GM12878 (cell line): ENCODE data around the gene FFAR2. TPM values are rescaled to one million over a fixed set of nuclear protein-coding genes. Genes with fewer than 3 reads are reported as not detected.
A peak's percentile ranks its signal among the peaks of the same experiment; 100 is the strongest.

Source experiments
- ATAC-seq: fragments of 200-7000 bp; cut with Tn5 transposase; 3 replicates; pipeline ENCODE4 v1.9.1; 2020; ENCODE audit warnings: mild to moderate bottlenecking, moderate library complexity
- BruUV-seq: library from RNA; stranded (reverse); fragments of 400-500 nt; replicated peaks from 2 replicates; lab custom pipeline; 2021; lab: Mats Ljungman, UMichigan
- CTCF ChIA-PET: fragments of 300-600 bp; sonication (Branson Sonifier 250); formaldehyde crosslinking; extraction: SDS; loops from one replicate; lab custom pipeline; 2021; ENCODE audit warnings: inconsistent platforms; lab: Yijun Ruan, JAX
- POLR2A ChIA-PET: fragments of 350-600 bp; formaldehyde crosslinking; extraction: SDS; loops from one replicate; lab custom pipeline; 2021; ENCODE audit warnings: inconsistent platforms; lab: Charles Lee
- RAD21 ChIA-PET: fragments of 300-600 bp; sonication (Branson Sonifier 250); formaldehyde crosslinking; loops from one replicate; lab custom pipeline; 2023; ENCODE audit warnings: antibody characterized with exemption; ENCODE audit not compliant: unreplicated experiment; lab: Charles Lee
- SMC1A ChIA-PET: fragments of 300-600 bp; sonication (Branson Sonifier 250); formaldehyde crosslinking; loops from one replicate; lab custom pipeline; 2023; ENCODE audit not compliant: unreplicated experiment, uncharacterized antibody; lab: Charles Lee
- DNase-seq: peaks from one replicate; pipeline ENCODE4 v3.0.0-alpha.2; 2011; ENCODE audit warnings: low read depth, low spot score
- FAIRE-seq: peaks from 3 replicates; lab custom pipeline; 2011; peaks lifted over from hg19 to GRCh38; lab: Jason Lieb, UNC
- H2AFZ ChIP-seq: 2 replicates; pipeline ENCODE4 v1.6.0; 2011; ENCODE audit warnings: low read depth, low read length, control low read depth; ENCODE audit not compliant: control insufficient read depth
- H3K27ac ChIP-seq: 2 replicates; pipeline ENCODE4 v1.5.1; 2011; ENCODE audit warnings: control low read depth; ENCODE audit not compliant: control insufficient read depth, insufficient read depth
- H3K27me3 ChIP-seq, 2 experiments: replicated peaks in 1 of 2; 2 replicates each; pipeline versions ENCODE4 v1.6.0 to v1.6.1; 2011; ENCODE audit warnings: low read length in 1 of 2; ENCODE audit not compliant: control insufficient read depth in 2 of 2, insufficient read depth in 2 of 2
- H3K36me3 ChIP-seq, 2 experiments: 2 replicates each; pipeline ENCODE4 v1.5.1; 2011; ENCODE audit warnings: low read length in 1 of 2; ENCODE audit not compliant: control insufficient read depth in 2 of 2, insufficient read depth in 2 of 2
- H3K4me1 ChIP-seq: 2 replicates; pipeline ENCODE4 v1.6.1; 2011; ENCODE audit warnings: mild to moderate bottlenecking, low read length, moderate library complexity, mixed read lengths; ENCODE audit not compliant: control insufficient read depth, insufficient read depth
- H3K4me2 ChIP-seq: 2 replicates; pipeline ENCODE4 v1.6.0; 2011; ENCODE audit warnings: control low read depth; ENCODE audit not compliant: control insufficient read depth, insufficient read depth
- H3K4me3 ChIP-seq: fragments of 200-600 bp; sonication (generic); 2 replicates; pipeline ENCODE4 v1.5.1; 2016
- H3K79me2 ChIP-seq: 2 replicates; pipeline ENCODE4 v1.6.0; 2011; ENCODE audit warnings: low read length; ENCODE audit not compliant: control insufficient read depth, insufficient read depth
- H3K9ac ChIP-seq: 2 replicates; pipeline ENCODE4 v1.8.0; 2011; ENCODE audit warnings: low read length, control low read depth, mixed read lengths; ENCODE audit not compliant: control insufficient read depth, insufficient read depth
- H3K9me3 ChIP-seq: replicated peaks from 3 replicates; pipeline ENCODE4 v1.5.1; 2011; ENCODE audit warnings: mild to moderate bottlenecking, low read length; ENCODE audit not compliant: control insufficient read depth, insufficient read depth
- H4K20me1 ChIP-seq: 2 replicates; pipeline ENCODE4 v1.6.0; 2011; ENCODE audit not compliant: control insufficient read depth, insufficient read depth
- CTCF ChIP-seq, 3 experiments: IDR thresholded peaks in 2 of 3; conservative IDR thresholded peaks in 1 of 3; 2 replicates each; pipeline ENCODE4 v1.5.1; 2011; ENCODE audit warnings: low read depth in 3 of 3, low read length in 3 of 3, mild to moderate bottlenecking in 3 of 3, control low read depth in 2 of 3, moderate library complexity in 2 of 3, inconsistent platforms in 1 of 3, mixed read lengths in 1 of 3; ENCODE audit not compliant: control insufficient read depth in 2 of 3, insufficient read depth in 1 of 3; ENCODE audit errors: extremely low read depth in 1 of 3
- GABPA ChIP-seq: IDR thresholded peaks from 2 replicates; pipeline ENCODE4 v1.6.1; 2014; ENCODE audit warnings: antibody characterized with exemption, low read depth, mild to moderate bottlenecking, inconsistent platforms
- LARP7 ChIP-seq: fragments of 450-650 bp; IDR thresholded peaks from 2 replicates; pipeline ENCODE4 v1.6.1; 2017; ENCODE audit warnings: mild to moderate bottlenecking
- NFYB ChIP-seq: IDR thresholded peaks from 2 replicates; pipeline ENCODE4 v1.6.1; 2011; ENCODE audit warnings: low read depth, mild to moderate bottlenecking, low read length, improper control_type of control experiment, moderate library complexity; ENCODE audit not compliant: insufficient read depth
- USF2 ChIP-seq: IDR thresholded peaks from 2 replicates; pipeline ENCODE4 v1.6.1; 2011; ENCODE audit warnings: low read depth, low read length, improper control_type of control experiment, borderline replicate concordance
- WGBS: methylation state at CpG from one replicate; pipeline ENCODE4 v1.1.6; 2016; ENCODE audit warnings: low lambda C conversion rate; ENCODE audit not compliant: insufficient replicate concordance, insufficient coverage; ENCODE audit errors: missing lambda C conversion rate; 5-methylcytosine and 5-hydroxymethylcytosine counted together
- in situ Hi-C: fragments of 300-500 bp; cut with MboI; formaldehyde crosslinking; loops from 9 replicates; pipeline ENCODE4 v1.14.3; 2018; ENCODE audit warnings: mixed read lengths
- intact Hi-C: fragments of 100-400 bp; cut with micrococcal nuclease; formaldehyde crosslinking; loops from one replicate; pipeline ENCODE4 v1.14.2; 2022; ENCODE audit not compliant: unreplicated experiment
- polyA plus RNA-seq, 11 experiments: library from polyadenylated mRNA; depleted of rRNA in 4 of 11; unstranded in 6 of 11; stranded (reverse) in 5 of 11; fragments of >200 nt; fragmentation: Nextera tagmentation in 4 of 11; fragmentation: Illumina TruSeq in 1 of 11; extraction: Ambion mirVana in 4 of 11; extraction: Trizol in 1 of 11; gene quantifications; 1 replicate in 1 of 11; 2 replicates in 10 of 11; pipeline versions ENCODE4 v1.2.1 to v1.2.3, GENCODE V29; 2011 to 2016; ENCODE audit warnings: inconsistent platforms in 2 of 11, missing spikeins in 2 of 11, low read depth in 1 of 11
- total RNA-seq, 4 experiments: library from RNA; depleted of rRNA in 3 of 4; stranded (reverse); fragments of >200 nt in 3 of 4; fragmentation: Illumina TruSeq in 1 of 4; extraction: Trizol in 1 of 4; gene quantifications; 2 replicates each; pipeline versions ENCODE4 v1.2.1 to v1.2.3, GENCODE V29; 2013 to 2021

The FFAR2 gene
- total and polyA plus RNA-seq, 10 of the 15 experiments (the other 5 are each of a cell fraction or from before 2014, with no cell fraction given) = 0.05 to 4.0 (median 2.1) TPM

- H4K20me1 ChIP-seq = no peaks in the 10 kb centered on the region
- FAIRE-seq = no peak
- no peaks in the 10 kb centered on the region for H3K4me1 ChIP-seq
- H2AFZ ChIP-seq = no peak overlapping the region
- 35% methylated on average over 4 of the region's 4 CpGs for whole genome bisulfite sequencing
- SMC1A ChIA-PET = no interaction called here
- TF ChIP-seq CTCF (IDR thresholded peaks at IDR 0.05 in 2 of 3, conservative IDR thresholded peaks at IDR 0.05 in 1 of 3; ENCODE audit: control insufficient read depth in 2 of 3, extremely low read depth in 1 of 3, insufficient read depth in 1 of 3, low read depth in 3 of 3, low read length in 3 of 3) = peak in 2 of 3 experiments; percentile 30 to 32; a peak in 3 of 6 replicates
- no peak for TF ChIP-seq LARP7
- no peak for TF ChIP-seq NFYB
- no peak for TF ChIP-seq USF2
- TF ChIP-seq GABPA = no peak
- DNase-seq = no peak
- RAD21 ChIA-PET = no interaction called here
- no peak overlapping the region for H3K9ac ChIP-seq
- H3K4me2 ChIP-seq = no peak overlapping the region
- no TSS peak for BruUV-seq
- POLR2A ChIA-PET = no interaction called here
- CTCF ChIA-PET = interaction anchor here (3.0 kb wide), 1 partner anchor 123 kb away, joined by 10 read pairs; no protein-coding TSS in a partner anchor
- intact Hi-C loops = no loop called here
- H3K27ac ChIP-seq = no peak overlapping the region
- ATAC-seq = no peak
- H3K27me3 ChIP-seq = no peaks in the 10 kb centered on the region
- no peaks in the 10 kb centered on the region for H3K79me2 ChIP-seq
- no peak overlapping the region for H3K4me3 ChIP-seq
- H3K9me3 ChIP-seq = no peaks in the 10 kb centered on the region
- no peaks in the 10 kb centered on the region for H3K36me3 ChIP-seq
- in situ Hi-C loops = no loop called here
These were observed 28.1 kb downstream of the FFAR2 start for GRCh38 chr19:35476149-35476548.
